OCI-M1 (cell line): ENCODE results near the gene KLF3.
A peak's percentile ranks its signal among the peaks of the same experiment; 100 is the strongest.

ENCODE experiments used
- DNase-seq: peaks from one replicate; lab custom pipeline; 2025; lab: John Stamatoyannopoulos, UW

The KLF3 gene

GRCh38 chr4:38674258-38675144 lies 10.5 kb downstream of the KLF3 start:
- peak; percentile 51 for DNase-seq

GRCh38 chr4:38675146-38676121 lies 11.4 kb downstream of the KLF3 start:
- DNase-seq = peak; percentile 92

GRCh38 chr4:38676986-38677385 lies 13.0 kb downstream of the KLF3 start:
- DNase-seq = no peak

GRCh38 chr4:38677441-38677840 lies 13.4 kb downstream of the KLF3 start:
- no peak for DNase-seq

- no peak for DNase-seq
These were observed 14.1 kb downstream of the KLF3 start for GRCh38 chr4:38678078-38678477.

GRCh38 chr4:38679921-38680320 lies 15.9 kb downstream of the KLF3 start:
- no peak for DNase-seq

- no peak for DNase-seq
These were observed 17.4 kb downstream of the KLF3 start for GRCh38 chr4:38681281-38681991.

- DNase-seq = no peak
These were observed 18.3 kb downstream of the KLF3 start for GRCh38 chr4:38682336-38682735.

- DNase-seq = no peak
These were observed 19.3 kb downstream of the KLF3 start for GRCh38 chr4:38683276-38683675.

- no peak for DNase-seq
These were observed 20.3 kb downstream of the KLF3 start for GRCh38 chr4:38684271-38684670.

GRCh38 chr4:38684951-38685844 lies 21.2 kb downstream of the KLF3 start:
- peak; percentile 11 for DNase-seq

GRCh38 chr4:38686682-38687081 lies 22.7 kb downstream of the KLF3 start:
- no peak for DNase-seq

- DNase-seq = no peak
These were observed 23.6 kb downstream of the KLF3 start for GRCh38 chr4:38687571-38688011.

- no peak for DNase-seq
These were observed 24.8 kb downstream of the KLF3 start for GRCh38 chr4:38688676-38689355.

GRCh38 chr4:38691251-38692008 lies 27.4 kb downstream of the KLF3 start:
- DNase-seq = no peak

GRCh38 chr4:38692421-38692820 lies 28.4 kb downstream of the KLF3 start:
- no peak for DNase-seq

GRCh38 chr4:38693569-38693968 lies 29.6 kb downstream of the KLF3 start:
- no peak for DNase-seq

- DNase-seq = no peak
These were observed 30.3 kb downstream of the KLF3 start for GRCh38 chr4:38694330-38694729.

GRCh38 chr4:38695809-38696208 lies 31.8 kb downstream of the KLF3 start:
- DNase-seq = no peak

- no peak for DNase-seq
These were observed 32.7 kb downstream of the KLF3 start for GRCh38 chr4:38696697-38697096.
